IPS DF 19.7 (cell line): ENCODE measurements around the gene PRAME.

ENCODE experiments used
- DNase-seq: peaks from one replicate; pipeline ENCODE4 v3.0.0-alpha.2; 2013; ENCODE audit warnings: low read depth, low spot score

Gene PRAME

GRCh38 chr22:22579869-22580604 lies 21.0 kb upstream of the PRAME start:
- no peak for DNase-seq

GRCh38 chr22:22578702-22579424 lies 19.8 kb upstream of the PRAME start:
- no peak for DNase-seq

DNA sequence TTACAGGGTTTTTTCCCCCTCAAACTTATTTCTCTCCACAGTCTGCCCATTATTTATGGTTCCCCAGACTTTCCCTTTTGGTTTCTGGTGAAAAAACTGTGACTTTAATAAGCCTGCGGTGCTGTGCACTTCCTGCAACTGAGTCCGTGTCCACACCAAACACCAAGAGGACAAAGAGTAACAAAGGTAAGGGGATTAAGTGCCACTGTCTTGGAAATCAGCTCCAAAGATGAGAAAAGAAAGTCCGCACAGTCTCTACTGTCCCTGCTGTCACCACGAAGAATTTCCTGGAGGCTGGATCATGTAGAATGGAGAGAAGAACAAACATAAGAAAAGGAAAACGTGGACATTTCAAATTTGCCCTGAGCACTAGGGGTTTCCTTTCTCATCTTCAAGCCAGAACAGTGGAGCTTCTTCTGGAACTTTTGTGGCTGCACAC lies 17.9 kb upstream of the PRAME start:
- no peak for DNase-seq

DNA sequence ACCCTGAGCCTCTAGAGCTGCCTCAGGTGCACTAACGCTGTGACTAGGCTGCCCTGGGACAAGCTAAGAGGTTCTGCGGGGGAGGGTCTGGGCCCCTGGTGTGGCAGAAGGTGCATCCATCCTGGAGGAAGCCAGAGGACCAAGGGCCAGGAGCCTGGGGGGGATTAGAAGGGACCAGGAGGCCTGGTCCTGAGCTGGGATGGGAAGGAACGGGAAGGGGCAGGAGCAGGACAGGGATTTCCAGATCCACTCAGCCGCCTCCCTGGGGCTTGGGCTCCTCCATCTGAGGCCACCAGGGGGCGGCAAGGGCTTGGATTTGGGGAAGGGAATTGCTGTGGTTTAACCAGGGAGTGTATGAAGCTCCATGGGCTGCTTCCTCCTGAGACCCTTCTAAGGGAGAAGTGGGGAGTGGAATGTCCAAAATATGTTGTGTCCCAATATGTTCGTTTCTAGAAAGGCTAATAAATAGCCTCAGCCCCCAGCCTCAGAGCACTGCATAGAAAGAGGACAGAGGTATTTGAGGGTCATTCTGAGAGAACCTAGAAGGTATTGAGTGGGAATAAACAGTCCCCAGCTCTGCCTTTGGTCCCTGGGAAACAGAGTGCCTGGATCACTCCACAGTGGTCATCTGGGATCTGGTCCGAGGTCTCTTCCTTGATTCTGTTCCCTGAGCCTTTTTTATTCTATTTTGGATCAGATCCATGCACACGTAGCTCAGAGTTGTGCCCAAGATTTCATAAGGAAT lies 17.4 kb upstream of the PRAME start:
- no peak for DNase-seq

GRCh38 chr22:22574361-22574760 lies 15.3 kb upstream of the PRAME start:
- DNase-seq: no peak

- no peak for DNase-seq
Measured at GRCh38 chr22:22573047-22573889, 14.2 kb upstream of the PRAME start.

DNA sequence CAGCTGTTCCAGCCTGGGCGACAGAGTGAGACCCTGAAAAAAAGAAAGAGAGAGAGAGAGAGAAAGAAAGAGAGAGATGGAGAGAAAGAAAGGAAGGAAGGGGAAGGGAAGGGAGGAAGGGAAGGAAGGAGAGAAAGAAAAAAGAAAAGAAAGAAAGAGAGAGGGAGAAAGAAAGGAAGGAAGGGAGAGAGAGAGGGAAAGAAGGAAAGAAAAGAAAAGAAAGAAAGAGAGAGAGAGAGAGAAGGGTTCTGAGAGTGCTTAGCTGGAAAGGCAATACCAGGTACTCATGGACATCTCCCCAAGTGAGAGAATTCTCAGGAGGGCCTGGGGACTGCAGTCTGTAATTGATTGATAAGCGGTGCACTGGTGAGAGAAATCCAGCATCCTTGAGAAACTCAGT lies 12.8 kb upstream of the PRAME start:
- DNase-seq: no peak

GRCh38 chr22:22571429-22571828 lies 12.4 kb upstream of the PRAME start:
- DNase-seq: no peak

DNA sequence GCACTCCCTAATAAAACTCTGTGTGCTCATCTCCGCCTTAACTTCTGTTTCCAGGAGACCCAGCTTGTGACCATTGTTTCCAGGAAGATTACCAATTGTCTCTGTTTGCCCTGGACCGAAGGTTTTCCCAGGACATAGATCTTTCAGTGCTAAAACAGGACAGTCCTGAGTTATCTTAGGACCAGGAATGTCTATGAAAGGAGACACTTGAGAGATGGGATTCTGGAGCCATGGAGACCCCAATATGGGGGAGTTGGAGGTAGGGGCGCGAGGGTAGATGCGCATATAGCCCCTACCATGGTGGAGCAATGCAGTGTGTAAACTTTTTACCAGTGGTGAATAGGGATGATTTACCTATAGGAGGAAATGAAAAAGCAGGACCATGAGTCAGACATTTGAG lies 10.2 kb upstream of the PRAME start:
- DNase-seq: no peak

GRCh38 chr22:22565981-22566380 lies 6.9 kb upstream of the PRAME start:
- no peak for DNase-seq

- no peak for DNase-seq
Measured at GRCh38 chr22:22558071-22558971, 744 bp downstream of the PRAME start.

GRCh38 chr22:22556995-22557925 lies 1.8 kb downstream of the PRAME start:
- DNase-seq: no peak

DNA sequence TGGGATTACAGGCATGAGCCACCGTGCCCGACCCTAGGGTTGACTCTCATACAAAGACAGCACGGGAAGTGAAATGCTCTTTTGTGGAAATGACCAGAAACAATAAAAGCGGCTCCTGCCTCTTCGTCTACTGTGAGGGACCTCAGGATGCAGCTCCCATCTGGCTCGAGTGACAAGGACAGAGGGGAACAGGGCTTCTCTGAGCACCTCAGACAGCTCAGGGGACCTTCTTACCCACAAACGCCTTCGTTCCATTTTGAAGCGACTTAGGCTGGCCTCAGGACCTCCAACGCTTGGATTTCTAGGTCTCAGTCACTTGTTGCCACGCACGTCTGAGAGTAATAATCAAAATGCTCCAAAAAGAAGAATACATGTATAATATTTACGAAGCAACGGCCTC lies 2.5 kb downstream of the PRAME start:
- no peak for DNase-seq

GRCh38 chr22:22555596-22555995 lies 3.5 kb downstream of the PRAME start:
- no peak for DNase-seq

GRCh38 chr22:22554587-22555284 lies 4.3 kb downstream of the PRAME start:
- no peak for DNase-seq

GRCh38 chr22:22553735-22554586 lies 5.1 kb downstream of the PRAME start:
- DNase-seq: no peak

DNA sequence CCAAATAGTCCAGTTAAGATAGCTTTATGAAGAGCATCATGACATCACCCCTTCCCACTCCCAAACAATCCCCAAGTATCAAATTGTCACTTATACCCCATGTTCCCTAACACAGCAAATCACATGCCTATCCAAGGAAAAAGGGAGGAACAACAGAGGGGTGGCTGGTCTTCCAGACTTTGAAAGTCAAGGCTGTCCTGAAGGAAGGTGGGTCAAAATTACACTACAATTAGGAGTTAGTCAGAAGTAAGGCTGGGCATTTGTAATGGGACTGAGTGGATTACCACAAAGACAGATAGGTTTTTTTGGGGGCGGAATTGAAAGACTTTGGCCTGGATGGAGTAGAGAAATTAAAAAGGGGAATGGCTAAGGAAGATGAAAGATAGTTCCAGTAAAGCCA lies 5.9 kb downstream of the PRAME start:
- no peak for DNase-seq

DNA sequence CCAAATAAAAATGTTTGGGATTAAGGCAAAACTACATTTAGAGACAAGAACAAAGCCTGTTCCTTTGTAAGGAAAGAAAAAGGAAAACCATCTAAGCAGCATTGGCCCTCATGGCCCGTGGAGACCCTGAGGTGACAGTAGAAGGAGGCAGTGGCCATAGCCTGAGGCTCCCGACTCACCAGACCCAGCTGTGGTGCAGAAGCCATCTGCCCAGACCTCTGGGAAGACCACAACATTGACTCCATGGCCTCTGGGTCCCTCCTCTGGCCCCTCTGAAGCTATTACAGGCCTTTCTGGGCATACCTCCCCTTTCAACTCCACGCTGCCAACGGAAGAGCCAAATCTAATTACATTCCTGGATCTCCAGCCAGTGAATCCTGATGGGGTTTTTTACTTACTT lies 6.4 kb downstream of the PRAME start:
- peak; percentile 40 for DNase-seq
